K562 (cell line): Measurements from ENCODE around the gene MLH1. TPM values are rescaled to one million over a fixed set of nuclear protein-coding genes. Genes with fewer than 3 reads are reported as not detected.

Experiments used
- ATF3 ChIP-seq, 2 experiments: fragments of 450-650 bp in 1 of 2; sonication (generic) in 1 of 2; formaldehyde crosslinking in 1 of 2; IDR thresholded peaks in 1 of 2; conservative IDR thresholded peaks in 1 of 2; 2 replicates each; pipeline versions ENCODE4 v1.6.1 to v1.8.1; 2016 to 2023; ENCODE audit warnings: mild to moderate bottlenecking in 2 of 2, moderate library complexity in 2 of 2, inconsistent platforms in 1 of 2, missing genetic modification reagents in 1 of 2
- CBFA2T3 ChIP-seq: fragments of 450-650 bp; IDR thresholded peaks from 2 replicates; pipeline ENCODE4 v1.6.1; 2017
- CBX5 ChIP-seq: IDR thresholded peaks from 2 replicates; pipeline ENCODE4 v1.6.1; 2014; ENCODE audit warnings: low read depth, borderline replicate concordance
- ESRRA ChIP-seq: fragments of 450-650 bp; IDR thresholded peaks from 2 replicates; pipeline ENCODE4 v1.6.1; 2014; ENCODE audit warnings: low read depth, mild to moderate bottlenecking, moderate library complexity, borderline replicate concordance
- GTF2F1 ChIP-seq: IDR thresholded peaks from 2 replicates; pipeline ENCODE4 v1.6.1; 2011; ENCODE audit warnings: low read depth, low read length, improper control_type of control experiment
- JUN ChIP-seq, 2 experiments: sonication (generic) in 1 of 2; formaldehyde crosslinking in 1 of 2; IDR thresholded peaks; 2 replicates each; pipeline versions ENCODE4 v1.6.1 to v1.8.0; 2012 to 2022; ENCODE audit warnings: borderline replicate concordance in 2 of 2, mild to moderate bottlenecking in 2 of 2, improper control_type of control experiment in 1 of 2, low read depth in 1 of 2, low read length in 1 of 2, missing genetic modification reagents in 1 of 2
- KDM1A ChIP-seq, 2 experiments: fragments of 450-650 bp; IDR thresholded peaks; 2 replicates each; pipeline ENCODE4 v1.6.1; 2016; ENCODE audit warnings: mild to moderate bottlenecking in 2 of 2
- NR2C1 ChIP-seq, 2 experiments: fragments of 450-650 bp; IDR thresholded peaks; 2 replicates each; pipeline ENCODE4 v1.6.1; 2017; ENCODE audit warnings: mild to moderate bottlenecking in 2 of 2, antibody characterized with exemption in 1 of 2, inconsistent platforms in 1 of 2, missing compliant biosample characterization in 1 of 2, missing genetic modification characterization in 1 of 2
- THAP12 ChIP-seq: fragments of 250-450 bp; sonication (Bioruptor Pico); IDR thresholded peaks from 2 replicates; pipeline ENCODE4 v1.9.0; 2021; ENCODE audit warnings: mild to moderate bottlenecking, inconsistent platforms
- ZNF143 ChIP-seq: sonication (generic); formaldehyde crosslinking; IDR thresholded peaks from 2 replicates; pipeline ENCODE4 v1.9.0; 2022; ENCODE audit warnings: mild to moderate bottlenecking, missing genetic modification reagents
- ZNF184 ChIP-seq: sonication (generic); formaldehyde crosslinking; IDR thresholded peaks from 2 replicates; pipeline ENCODE4 v1.5.0; 2020; ENCODE audit warnings: missing genetic modification reagents
- ZNF561 ChIP-seq: fragments of 450-650 bp; formaldehyde crosslinking; conservative IDR thresholded peaks from 2 replicates; pipeline ENCODE4 v1.4.0; 2020; ENCODE audit warnings: mild to moderate bottlenecking, moderate library complexity
- polyA plus RNA-seq, 8 experiments: library from polyadenylated mRNA; depleted of rRNA in 4 of 8; stranded (reverse) in 5 of 8; unstranded in 3 of 8; fragments of >200 nt; fragmentation: Nextera tagmentation in 2 of 8; fragmentation: Illumina TruSeq in 1 of 8; extraction: Ambion mirVana in 2 of 8; extraction: Trizol in 1 of 8; gene quantifications; 2 replicates each; pipeline versions ENCODE4 v1.2.1 to v1.2.3, GENCODE V29; 2011 to 2014; ENCODE audit warnings: inconsistent platforms in 1 of 8, missing spikeins in 1 of 8
- total RNA-seq, 7 experiments: library from RNA; depleted of rRNA in 6 of 7; stranded (reverse); fragments of >200 nt in 6 of 7; fragmentation: Illumina TruSeq in 2 of 7; extraction: Trizol in 2 of 7; gene quantifications; 2 replicates each; pipeline versions ENCODE4 v1.2.1 to v1.2.3, GENCODE V29; 2011 to 2021; ENCODE audit warnings: low replicate concordance in 1 of 7

The MLH1 gene
- total and polyA plus RNA-seq, 9 of the 15 experiments (the other 6 are each of a cell fraction or from before 2014, with no cell fraction given): 76.4 to 155 (median 117) TPM

GRCh38 chr3:36957063-36957462, 36.3 kb upstream of the MLH1 start (continued):
- TF ChIP-seq JUN (IDR thresholded peaks at IDR 0.05; ENCODE audit: borderline replicate concordance, low read depth, low read length) (no peak), JUN (CRISPR knock-in tag; IDR thresholded peaks at IDR 0.05; ENCODE audit: borderline replicate concordance) (no peak), ATF3 (IDR thresholded peaks at IDR 0.05) (no peak), ATF3 (CRISPR knock-in tag; conservative IDR thresholded peaks at IDR 0.05) (no peak), THAP12 (no peak), ESRRA (0 out of 2 replicates have a peak, but pooled peaks have one; percentile 30), KDM1A (IDR thresholded peaks at IDR 0.05) (peak; percentile 42 to 78; a peak in 3 of 4 replicates), ZNF143 (CRISPR knock-in tag) (no peak), GTF2F1 (no peak), ZNF184 (CRISPR knock-in tag) (no peak), ZNF561 (CRISPR knock-in tag) (no peak), CBFA2T3 (peak; percentile 32; the same call in 1 of the 2 replicates), NR2C1 (IDR thresholded peaks at IDR 0.05) (no peak), NR2C1 (tag; IDR thresholded peaks at IDR 0.05) (peak; percentile 41; the same call in 1 of the 2 replicates), CBX5 (no peak)
